Fibroblast of lung (primary cell): Measurements from ENCODE around the gene CBLC.

ENCODE experiments used
- CTCF ChIP-seq, 2 donors: IDR thresholded peaks in 1 of 2; conservative IDR thresholded peaks in 1 of 2; 1 replicate in 1 of 2; 2 replicates in 1 of 2; pipeline ENCODE4 v1.5.1; 2011 to 2012; ENCODE audit warnings: low read length in 2 of 2, control low read depth in 1 of 2, inconsistent platforms in 1 of 2, low read depth in 1 of 2, mild to moderate bottlenecking in 1 of 2
- EZH2 ChIP-seq: IDR thresholded peaks from 2 replicates; pipeline ENCODE4 v1.5.1; 2012; ENCODE audit warnings: low read length, control low read depth, mild to moderate bottlenecking; ENCODE audit errors: missing control alignments

GRCh38 chr19:44848812-44849447, 71.2 kb downstream of the CBLC start:
- no peak for TF ChIP-seq CTCF (conservative IDR thresholded peaks at IDR 0.05 in 1 of 2, IDR thresholded peaks at IDR 0.05 in 1 of 2; ENCODE audit: low read depth in 1 of 2, low read length in 2 of 2)
- no peak for TF ChIP-seq EZH2
